ENCODE measurements around the gene FAF2. TPM values are rescaled to one million over a fixed set of nuclear protein-coding genes. Genes with fewer than 3 reads are reported as not detected.

The FAF2 gene
- total RNA-seq, 2 donors from 2014 or later: 36.0 to 37.0 TPM

DNA sequence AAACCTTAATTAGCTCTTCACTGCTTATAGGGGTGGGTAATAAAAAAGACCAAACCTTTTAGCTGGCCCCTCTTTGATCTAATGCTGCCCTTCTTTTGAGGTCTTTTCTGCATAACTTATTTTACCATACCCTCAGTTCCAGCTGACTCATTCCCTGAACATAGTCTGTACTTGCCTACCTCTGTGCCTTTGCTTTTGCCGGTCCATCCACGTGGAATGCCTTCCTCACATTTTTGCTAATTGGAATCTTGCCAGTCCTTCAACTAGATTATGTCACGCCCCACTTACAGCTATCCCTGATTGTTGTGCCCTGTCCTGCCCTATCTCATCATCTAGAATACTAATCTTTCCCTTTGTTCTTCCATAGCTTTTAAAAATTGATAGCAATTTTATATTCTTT, 44.2 kb downstream of the FAF2 start:
- Histone ChIP-seq H3K4me3 (no peak overlapping the region), H3K27ac (no peak overlapping the region), H3K4me1 (no peaks in the 10 kb centered on the region), H3K9me3 (no peaks in the 10 kb centered on the region), H3K27me3 (no peaks in the 10 kb centered on the region), H3K36me3 (no peaks in the 10 kb centered on the region), H3K9ac (ENCODE audit: low read depth in 2 of 2, low read length in 2 of 2) (no peak overlapping the region)
- intact Hi-C loops (cut with DNase I): no loop called here
- TF ChIP-seq, protein P1, sequence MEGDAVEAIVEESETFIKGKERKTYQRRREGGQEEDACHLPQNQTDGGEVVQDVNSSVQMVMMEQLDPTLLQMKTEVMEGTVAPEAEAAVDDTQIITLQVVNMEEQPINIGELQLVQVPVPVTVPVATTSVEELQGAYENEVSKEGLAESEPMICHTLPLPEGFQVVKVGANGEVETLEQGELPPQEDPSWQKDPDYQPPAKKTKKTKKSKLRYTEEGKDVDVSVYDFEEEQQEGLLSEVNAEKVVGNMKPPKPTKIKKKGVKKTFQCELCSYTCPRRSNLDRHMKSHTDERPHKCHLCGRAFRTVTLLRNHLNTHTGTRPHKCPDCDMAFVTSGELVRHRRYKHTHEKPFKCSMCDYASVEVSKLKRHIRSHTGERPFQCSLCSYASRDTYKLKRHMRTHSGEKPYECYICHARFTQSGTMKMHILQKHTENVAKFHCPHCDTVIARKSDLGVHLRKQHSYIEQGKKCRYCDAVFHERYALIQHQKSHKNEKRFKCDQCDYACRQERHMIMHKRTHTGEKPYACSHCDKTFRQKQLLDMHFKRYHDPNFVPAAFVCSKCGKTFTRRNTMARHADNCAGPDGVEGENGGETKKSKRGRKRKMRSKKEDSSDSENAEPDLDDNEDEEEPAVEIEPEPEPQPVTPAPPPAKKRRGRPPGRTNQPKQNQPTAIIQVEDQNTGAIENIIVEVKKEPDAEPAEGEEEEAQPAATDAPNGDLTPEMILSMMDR (IDR thresholded peaks at IDR 0.05): no peak
- no peak for DNase-seq

DNA sequence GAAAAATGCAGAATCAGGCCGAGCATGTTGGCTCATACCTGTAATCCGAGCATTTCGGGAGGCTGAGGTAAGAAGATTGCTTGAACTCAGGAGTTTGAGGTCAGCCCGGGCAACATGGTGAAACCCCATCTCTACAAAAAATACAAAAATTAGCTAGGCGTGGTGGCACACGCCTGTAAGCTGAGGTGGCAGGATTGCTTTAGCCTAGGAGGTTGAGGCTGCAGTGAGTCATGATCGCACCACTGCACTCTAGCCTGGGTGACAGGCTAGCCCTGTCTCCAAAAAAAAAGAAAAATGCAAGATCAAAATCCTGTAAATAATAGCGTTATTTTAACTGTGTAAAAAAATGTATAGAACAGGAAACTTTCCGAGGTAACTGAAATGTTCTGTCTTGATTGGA, 49.7 kb downstream of the FAF2 start:
- Histone ChIP-seq H3K4me3 (no peak overlapping the region), H3K9me3 (no peaks in the 10 kb centered on the region), H3K27me3 (no peaks in the 10 kb centered on the region), H3K27ac (no peak overlapping the region), H3K4me1 (no peaks in the 10 kb centered on the region), H3K36me3 (peaks cover 20% of the 10 kb centered on the region), H3K9ac (ENCODE audit: low read depth in 2 of 2, low read length in 2 of 2) (no peak overlapping the region)
- intact Hi-C loops (cut with DNase I): no loop called here
- TF ChIP-seq, protein P1 (IDR thresholded peaks at IDR 0.05): no peak
- no peak for DNase-seq

DNA sequence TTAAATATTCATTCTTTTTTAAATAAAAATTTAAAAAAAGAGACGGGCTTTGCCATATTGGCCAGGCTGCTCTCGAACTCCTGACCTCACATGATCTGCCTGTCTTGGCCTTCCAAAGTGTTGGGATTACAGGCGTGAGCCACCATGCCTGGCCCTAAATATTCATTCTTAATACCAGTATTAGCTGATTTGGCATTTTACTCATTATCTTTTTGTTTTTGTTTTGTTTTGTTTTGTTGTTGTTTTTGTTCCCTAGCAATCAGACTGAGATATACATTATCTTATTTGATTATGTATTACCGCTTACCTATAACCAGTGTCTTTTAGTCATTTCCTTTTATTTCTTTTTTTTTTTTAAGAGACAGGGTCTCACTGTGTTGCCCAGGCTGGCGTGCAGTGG, 51.1 kb downstream of the FAF2 start:
- intact Hi-C loops (cut with DNase I): no loop called here
- H3K4me3 ChIP-seq: no peak overlapping the region
- no peaks in the 10 kb centered on the region for H3K9me3 ChIP-seq
- TF ChIP-seq, protein P1 (IDR thresholded peaks at IDR 0.05): no peak
- H3K4me1 ChIP-seq: no peaks in the 10 kb centered on the region
- H3K27ac ChIP-seq: no peak overlapping the region
- no peak overlapping the region for H3K9ac ChIP-seq (ENCODE audit: low read depth in 2 of 2, low read length in 2 of 2)
- H3K36me3 ChIP-seq: peaks cover 20% of the 10 kb centered on the region
- DNase-seq: no peak
- no peaks in the 10 kb centered on the region for H3K27me3 ChIP-seq

DNA sequence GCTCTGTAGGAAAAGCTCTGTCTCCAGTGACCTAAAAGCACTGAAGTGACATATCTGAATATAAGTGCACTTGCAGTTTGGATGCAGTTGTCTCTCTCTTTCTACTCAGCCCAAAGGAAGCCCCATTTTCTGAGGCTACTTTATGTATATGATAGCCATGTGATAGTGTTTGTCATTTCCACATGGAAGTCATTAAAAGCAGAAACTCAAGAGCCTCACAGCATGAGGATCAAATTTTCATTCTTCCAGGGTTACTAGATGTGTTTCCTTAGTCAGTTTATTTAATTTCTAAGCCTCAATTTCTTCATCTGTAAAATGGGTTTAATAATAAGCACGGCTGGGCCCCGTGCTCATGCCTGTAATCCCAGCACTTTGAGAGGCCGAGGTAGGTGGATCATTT, 52.3 kb downstream of the FAF2 start:
- no peaks in the 10 kb centered on the region for H3K9me3 ChIP-seq
- TF ChIP-seq, protein P1 (IDR thresholded peaks at IDR 0.05): no peak
- no peak overlapping the region for H3K9ac ChIP-seq (ENCODE audit: low read depth in 2 of 2, low read length in 2 of 2)
- DNase-seq: no peak
- H3K27ac ChIP-seq: no peak overlapping the region
- peaks cover 20% of the 10 kb centered on the region for H3K36me3 ChIP-seq
- intact Hi-C loops (cut with DNase I): no loop called here
- no peak overlapping the region for H3K4me3 ChIP-seq
- no peaks in the 10 kb centered on the region for H3K4me1 ChIP-seq
- no peaks in the 10 kb centered on the region for H3K27me3 ChIP-seq

DNA sequence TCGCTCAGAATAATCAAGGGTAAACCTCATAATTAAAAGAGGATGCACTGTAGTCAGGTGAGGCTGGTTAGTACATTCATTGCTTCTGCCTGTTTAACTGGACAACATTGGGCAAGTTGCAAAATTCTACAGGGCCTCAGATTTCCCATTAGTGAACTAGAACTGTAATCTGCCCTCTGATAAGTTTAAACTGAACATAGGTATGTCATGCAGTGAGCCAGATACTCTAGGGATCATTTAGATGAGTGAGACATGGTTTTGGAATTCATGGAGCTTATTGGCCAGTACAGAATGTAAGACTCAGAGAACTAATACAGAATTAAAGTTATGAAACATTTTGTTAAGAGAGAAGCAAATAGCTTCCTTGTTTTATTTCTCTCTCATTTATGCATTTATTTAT, 53.1 kb downstream of the FAF2 start:
- H3K9me3 ChIP-seq: no peaks in the 10 kb centered on the region
- TF ChIP-seq, protein P1 (IDR thresholded peaks at IDR 0.05): no peak
- H3K4me3 ChIP-seq: no peak overlapping the region
- peaks cover 20% of the 10 kb centered on the region for H3K36me3 ChIP-seq
- no peak overlapping the region for H3K9ac ChIP-seq (ENCODE audit: low read depth in 2 of 2, low read length in 2 of 2)
- intact Hi-C loops (cut with DNase I): no loop called here
- H3K27ac ChIP-seq: no peak overlapping the region
- DNase-seq: no peak
- H3K27me3 ChIP-seq: no peaks in the 10 kb centered on the region
- no peaks in the 10 kb centered on the region for H3K4me1 ChIP-seq

DNA sequence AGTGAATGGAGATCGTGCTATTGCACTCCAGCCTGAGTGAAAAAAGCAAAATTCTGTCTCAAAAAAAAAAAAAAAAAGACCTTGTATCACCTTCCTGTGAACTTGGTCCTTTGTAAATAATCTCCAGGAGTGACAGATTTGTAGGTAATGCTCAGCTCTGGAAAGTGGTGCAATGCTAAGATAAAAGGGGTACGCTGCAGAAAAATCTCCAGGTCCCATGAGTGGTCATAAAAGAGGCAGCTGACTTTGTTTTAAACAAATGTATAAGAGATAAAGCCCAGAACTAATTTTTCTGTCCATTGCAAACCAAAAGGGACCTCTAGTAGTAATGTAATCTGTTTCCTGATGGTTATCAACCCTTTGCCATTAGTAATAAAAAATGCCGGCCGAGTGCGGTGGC, 55.3 kb downstream of the FAF2 start:
- Histone ChIP-seq H3K36me3 (peaks cover 24% of the 10 kb centered on the region), H3K27ac (no peak overlapping the region), H3K4me3 (no peak overlapping the region), H3K4me1 (no peaks in the 10 kb centered on the region), H3K9ac (ENCODE audit: low read depth in 2 of 2, low read length in 2 of 2) (no peak overlapping the region), H3K9me3 (no peaks in the 10 kb centered on the region), H3K27me3 (no peaks in the 10 kb centered on the region)
- DNase-seq: no peak
- intact Hi-C loops (cut with DNase I): no loop called here
- TF ChIP-seq, protein P1 (IDR thresholded peaks at IDR 0.05): no peak

All from colonic mucosa (tissue), 4 donors.